ENCODE results near the gene CSRNP2.

Gene CSRNP2

DNA sequence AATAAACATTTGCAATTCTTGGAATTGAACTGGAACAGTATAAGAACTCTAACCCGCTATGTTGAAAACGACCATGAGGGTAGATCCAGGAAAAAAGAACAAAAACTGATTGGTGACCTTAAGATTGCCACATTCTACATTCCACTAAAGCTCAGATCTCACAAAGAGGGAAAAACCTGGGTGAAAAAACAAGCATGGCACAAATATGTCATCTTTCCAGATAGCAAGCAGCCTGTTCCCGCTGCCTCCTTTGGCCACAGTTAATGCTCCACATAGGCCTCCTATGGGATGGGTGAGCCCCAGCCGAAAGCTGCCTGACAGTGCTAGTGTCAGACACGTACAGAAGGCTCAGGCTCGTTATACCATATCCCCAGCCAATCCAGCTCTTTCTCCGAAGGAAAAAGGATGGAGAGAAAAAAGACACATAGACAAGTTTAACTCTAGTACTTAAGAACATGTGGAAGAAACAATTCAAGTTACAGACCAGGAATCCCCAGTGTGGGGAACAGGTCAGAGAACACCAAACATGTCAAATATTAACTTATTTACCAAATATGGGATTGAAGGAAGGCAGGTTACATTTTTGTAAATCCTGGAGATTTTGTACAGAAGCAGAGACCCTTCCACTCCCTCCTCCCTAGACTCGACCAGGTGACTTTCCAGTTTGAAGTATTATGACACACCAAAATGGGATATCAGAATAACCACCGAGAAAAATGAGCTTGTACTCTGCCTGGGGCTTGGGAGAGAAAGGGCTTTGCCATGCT is 20.6 kb downstream of the CSRNP2 start:
- H3K9ac ChIP-seq: no peak overlapping the region
- TF ChIP-seq, protein P1, sequence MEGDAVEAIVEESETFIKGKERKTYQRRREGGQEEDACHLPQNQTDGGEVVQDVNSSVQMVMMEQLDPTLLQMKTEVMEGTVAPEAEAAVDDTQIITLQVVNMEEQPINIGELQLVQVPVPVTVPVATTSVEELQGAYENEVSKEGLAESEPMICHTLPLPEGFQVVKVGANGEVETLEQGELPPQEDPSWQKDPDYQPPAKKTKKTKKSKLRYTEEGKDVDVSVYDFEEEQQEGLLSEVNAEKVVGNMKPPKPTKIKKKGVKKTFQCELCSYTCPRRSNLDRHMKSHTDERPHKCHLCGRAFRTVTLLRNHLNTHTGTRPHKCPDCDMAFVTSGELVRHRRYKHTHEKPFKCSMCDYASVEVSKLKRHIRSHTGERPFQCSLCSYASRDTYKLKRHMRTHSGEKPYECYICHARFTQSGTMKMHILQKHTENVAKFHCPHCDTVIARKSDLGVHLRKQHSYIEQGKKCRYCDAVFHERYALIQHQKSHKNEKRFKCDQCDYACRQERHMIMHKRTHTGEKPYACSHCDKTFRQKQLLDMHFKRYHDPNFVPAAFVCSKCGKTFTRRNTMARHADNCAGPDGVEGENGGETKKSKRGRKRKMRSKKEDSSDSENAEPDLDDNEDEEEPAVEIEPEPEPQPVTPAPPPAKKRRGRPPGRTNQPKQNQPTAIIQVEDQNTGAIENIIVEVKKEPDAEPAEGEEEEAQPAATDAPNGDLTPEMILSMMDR (conservative IDR thresholded peaks at IDR 0.05; ENCODE audit: low read depth, low read length): no peak
- H4K20me1 ChIP-seq (ENCODE audit: insufficient read depth): no peaks in the 10 kb centered on the region
- no peaks in the 10 kb centered on the region for H3K79me2 ChIP-seq (ENCODE audit: insufficient read depth, low read depth)
- no peak overlapping the region for H3K27ac ChIP-seq
- H3K36me3 ChIP-seq (ENCODE audit: insufficient read depth): no peaks in the 10 kb centered on the region
- H3K27me3 ChIP-seq (ENCODE audit: insufficient read depth, low read depth): no peaks in the 10 kb centered on the region
- H2AFZ ChIP-seq (ENCODE audit: low read depth): no peak overlapping the region
- no peak overlapping the region for H3K4me2 ChIP-seq
- no peak overlapping the region for H3K4me3 ChIP-seq (IDR thresholded peaks at IDR 0.05; ENCODE audit: insufficient read depth, low read depth, low read length)
- peaks cover 18% of the 10 kb centered on the region for H3K4me1 ChIP-seq (ENCODE audit: low read depth, poor library complexity, severe bottlenecking)

DNA sequence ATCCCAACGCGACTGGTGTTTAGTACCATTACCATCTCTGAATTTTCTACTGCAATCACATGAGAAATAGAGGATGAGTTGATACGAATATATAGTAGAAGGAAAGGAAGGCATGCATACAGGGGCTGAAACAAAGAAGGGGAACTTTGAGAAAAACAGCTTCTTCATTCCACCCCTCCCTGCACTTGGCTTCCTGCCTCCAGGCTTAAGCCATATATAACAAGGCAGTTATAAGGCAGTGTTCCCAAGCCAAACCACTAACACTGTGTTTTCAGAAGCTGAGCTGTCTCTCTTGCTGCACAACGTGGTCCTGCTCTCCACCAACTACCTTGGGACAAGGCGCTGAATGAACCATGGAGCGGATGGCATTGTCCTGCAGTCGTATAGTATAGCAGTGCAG is 24.3 kb downstream of the CSRNP2 start:
- Histone ChIP-seq H3K36me3 (ENCODE audit: insufficient read depth) (peaks cover 5% of the 10 kb centered on the region; the same call in 1 of the 2 replicates), H3K27ac (no peak overlapping the region), H2AFZ (ENCODE audit: low read depth) (no peak overlapping the region), H3K4me1 (ENCODE audit: low read depth, poor library complexity, severe bottlenecking) (no peaks in the 10 kb centered on the region), H4K20me1 (ENCODE audit: insufficient read depth) (no peaks in the 10 kb centered on the region), H3K4me2 (no peak overlapping the region), H3K4me3 (IDR thresholded peaks at IDR 0.05; ENCODE audit: insufficient read depth, low read depth, low read length) (no peak overlapping the region), H3K27me3 (ENCODE audit: insufficient read depth, low read depth) (no peaks in the 10 kb centered on the region), H3K9ac (no peak overlapping the region), H3K79me2 (ENCODE audit: insufficient read depth, low read depth) (no peaks in the 10 kb centered on the region)
- TF ChIP-seq, protein P1 (conservative IDR thresholded peaks at IDR 0.05; ENCODE audit: low read depth, low read length): no peak

DNA sequence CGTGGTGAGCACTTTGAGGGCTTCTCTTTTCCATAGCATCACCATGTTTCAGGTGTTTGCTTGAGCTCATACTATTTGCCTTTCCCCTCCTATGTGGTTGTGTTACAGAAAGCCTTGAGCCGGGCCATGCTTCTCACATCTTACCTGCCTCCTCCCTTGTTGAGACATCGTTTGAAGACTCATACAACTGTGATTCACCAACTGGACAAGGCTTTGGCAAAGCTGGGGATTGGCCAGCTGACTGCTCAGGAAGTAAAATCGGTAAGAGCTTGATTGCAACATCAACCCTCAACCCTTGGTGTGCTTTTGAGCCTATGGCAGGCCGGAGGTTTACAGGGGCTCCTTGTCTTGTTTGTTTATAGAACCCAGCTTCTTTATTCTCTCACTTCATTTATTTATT is 27.2 kb downstream of the CSRNP2 start:
- no peak overlapping the region for H3K9ac ChIP-seq
- H4K20me1 ChIP-seq (ENCODE audit: insufficient read depth): no peaks in the 10 kb centered on the region
- peaks cover 14% of the 10 kb centered on the region for H3K4me1 ChIP-seq (ENCODE audit: low read depth, poor library complexity, severe bottlenecking)
- no peak overlapping the region for H3K27ac ChIP-seq
- TF ChIP-seq, protein P1 (conservative IDR thresholded peaks at IDR 0.05; ENCODE audit: low read depth, low read length): no peak
- H3K4me3 ChIP-seq (IDR thresholded peaks at IDR 0.05; ENCODE audit: insufficient read depth, low read depth, low read length): no peak overlapping the region
- peaks cover 5% of the 10 kb centered on the region; the same call in 1 of the 2 replicates for H3K36me3 ChIP-seq (ENCODE audit: insufficient read depth)
- no peak overlapping the region for H3K4me2 ChIP-seq
- H3K79me2 ChIP-seq (ENCODE audit: insufficient read depth, low read depth): no peaks in the 10 kb centered on the region
- H2AFZ ChIP-seq (ENCODE audit: low read depth): no peak overlapping the region
- no peaks in the 10 kb centered on the region for H3K27me3 ChIP-seq (ENCODE audit: insufficient read depth, low read depth)

DNA sequence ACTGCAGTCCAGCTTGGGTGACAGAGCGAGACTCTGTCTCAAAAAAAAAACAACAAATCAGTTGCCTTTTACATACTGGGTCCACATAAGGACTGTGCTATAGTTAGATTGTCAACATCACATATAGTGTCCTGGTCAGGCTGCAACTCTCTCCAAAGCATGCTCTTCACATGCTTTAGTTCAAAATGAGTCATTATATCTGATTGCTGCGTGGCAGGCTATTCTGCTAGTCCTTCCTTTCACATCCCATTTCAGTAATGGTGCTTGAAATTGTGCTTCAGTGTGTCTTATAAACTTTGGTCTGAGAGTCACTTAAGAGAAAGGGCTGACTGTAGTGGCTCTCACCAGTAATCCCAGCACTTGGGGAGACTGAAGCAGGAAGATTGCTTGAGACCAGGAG is 28.3 kb downstream of the CSRNP2 start:
- peaks cover 5% of the 10 kb centered on the region; the same call in 1 of the 2 replicates for H3K36me3 ChIP-seq (ENCODE audit: insufficient read depth)

More for the DNA sequence above, 28.3 kb downstream of the CSRNP2 start:
- H3K4me1 ChIP-seq (ENCODE audit: low read depth, poor library complexity, severe bottlenecking): peaks cover 26% of the 10 kb centered on the region
- H3K79me2 ChIP-seq (ENCODE audit: insufficient read depth, low read depth): peaks cover 6% of the 10 kb centered on the region; the same call in 1 of the 2 replicates
- H4K20me1 ChIP-seq (ENCODE audit: insufficient read depth): no peaks in the 10 kb centered on the region
- TF ChIP-seq, protein P1 (conservative IDR thresholded peaks at IDR 0.05; ENCODE audit: low read depth, low read length): no peak
- H3K4me3 ChIP-seq (IDR thresholded peaks at IDR 0.05; ENCODE audit: insufficient read depth, low read depth, low read length): no peak overlapping the region
- no peak overlapping the region for H3K9ac ChIP-seq
- H2AFZ ChIP-seq (ENCODE audit: low read depth): no peak overlapping the region
- no peak overlapping the region for H3K4me2 ChIP-seq
- no peaks in the 10 kb centered on the region for H3K27me3 ChIP-seq (ENCODE audit: insufficient read depth, low read depth)
- H3K27ac ChIP-seq: no peak overlapping the region

Data from KMS-11 (cell line).